COLO668 (cell line): ENCODE measurements around the gene BIRC7.

Experiments
- DNase-seq: peaks from one replicate; lab custom pipeline; 2025; ENCODE audit not compliant: unreplicated experiment; lab: John Stamatoyannopoulos, UW

Gene BIRC7

DNA sequence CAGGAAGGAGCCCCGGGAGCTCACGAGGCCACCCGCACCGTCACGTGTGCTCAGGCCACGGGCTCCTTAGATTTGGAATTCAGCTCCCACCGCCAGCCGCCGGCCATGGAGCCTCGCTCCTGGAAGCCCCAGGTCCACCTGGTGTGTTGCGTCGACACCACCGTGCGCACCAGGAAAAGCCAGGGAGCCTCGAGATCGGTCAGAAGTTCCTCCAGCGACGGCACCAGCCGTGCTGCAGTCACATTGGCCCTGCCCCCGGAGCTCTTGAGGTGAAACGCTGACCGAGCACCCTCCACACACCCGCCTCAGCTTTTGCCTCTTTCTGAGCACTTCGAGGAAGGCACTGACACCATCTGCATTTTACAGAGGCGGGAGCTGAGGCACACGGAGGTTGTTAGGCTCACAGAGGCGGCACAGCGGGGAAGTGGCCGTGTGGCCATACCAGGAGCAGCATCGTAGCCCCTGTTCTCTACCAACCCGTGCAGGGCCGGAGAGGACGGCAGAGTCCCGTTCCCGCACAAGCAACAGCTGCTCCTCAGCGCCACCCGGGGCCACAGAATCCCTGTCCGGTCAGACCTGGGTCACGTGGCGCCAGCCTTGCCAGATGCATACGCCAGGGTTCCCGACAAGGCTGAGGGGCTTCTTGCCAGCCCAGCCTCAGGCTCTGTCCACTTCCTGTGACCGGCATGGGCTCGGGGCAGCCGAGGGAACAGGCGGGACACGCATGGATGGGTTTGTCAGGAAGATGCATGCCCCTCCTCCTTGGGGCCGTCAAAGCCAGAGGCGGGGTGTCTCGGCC lies 11.0 kb downstream of the BIRC7 start:
- peak; percentile 56 for DNase-seq

DNA sequence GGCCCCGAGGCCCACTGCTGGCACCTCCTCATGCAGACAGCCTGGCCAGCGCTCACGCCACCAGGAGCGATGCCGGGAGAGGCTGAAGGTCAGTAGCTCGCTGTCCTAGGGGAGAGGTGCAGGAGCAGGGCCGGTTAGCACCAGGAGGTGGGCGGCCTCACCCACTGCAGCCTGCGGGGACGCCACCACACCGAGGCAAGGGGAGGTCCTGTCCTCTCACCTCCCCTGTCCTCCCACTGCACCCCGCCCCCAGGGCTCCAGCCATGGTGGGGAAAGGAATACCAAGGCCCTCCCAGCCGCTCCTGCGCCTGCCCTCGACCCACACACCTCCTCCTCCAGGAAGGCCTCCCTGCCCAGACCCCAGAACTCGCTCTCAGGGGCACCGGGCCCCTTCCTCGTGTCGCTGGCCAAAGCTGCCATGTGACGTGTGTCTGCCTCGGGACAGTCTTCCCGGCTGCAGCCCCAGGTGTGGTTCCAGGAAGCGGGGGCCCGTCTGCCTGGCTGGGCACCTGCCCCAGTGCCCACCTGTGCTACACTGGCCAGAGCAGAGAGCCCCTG lies 12.0 kb downstream of the BIRC7 start:
- DNase-seq: no peak

DNA sequence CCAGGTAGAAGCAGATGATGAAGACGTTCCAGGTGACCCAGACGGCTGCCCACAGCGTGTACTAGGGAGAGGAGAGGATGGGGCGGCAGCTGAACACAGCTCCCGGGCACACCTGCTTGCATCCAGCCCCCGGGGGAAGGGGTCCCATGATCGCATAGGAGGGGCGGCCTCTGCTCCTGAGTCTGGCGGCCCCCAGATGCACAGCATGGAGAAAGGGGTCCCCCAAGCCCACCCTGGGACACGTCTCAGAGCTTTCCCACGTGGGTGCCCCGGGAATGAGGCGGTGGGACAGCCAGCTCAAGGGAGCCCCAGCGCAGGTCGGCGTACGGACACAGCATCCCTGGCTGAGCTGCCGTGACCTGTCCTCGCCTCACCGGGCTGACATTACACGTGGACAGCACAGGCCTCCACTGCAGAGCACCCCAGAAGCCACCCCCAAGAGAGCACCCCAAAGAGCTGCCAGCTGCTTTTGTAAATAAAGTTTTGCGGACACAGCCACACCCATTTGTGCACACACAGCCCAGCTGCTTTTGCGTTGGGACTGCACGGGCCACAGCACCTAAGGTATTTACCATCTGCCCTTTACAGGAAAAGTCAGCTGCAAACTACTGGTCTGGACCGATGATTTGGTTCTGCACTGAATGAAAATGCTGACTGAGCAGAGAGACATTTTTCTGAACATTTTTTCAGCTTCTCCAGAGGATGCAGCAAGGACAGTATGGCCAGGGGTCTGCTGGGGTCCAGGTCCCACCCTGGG lies 13.3 kb downstream of the BIRC7 start:
- DNase-seq: peak; percentile 48

DNA sequence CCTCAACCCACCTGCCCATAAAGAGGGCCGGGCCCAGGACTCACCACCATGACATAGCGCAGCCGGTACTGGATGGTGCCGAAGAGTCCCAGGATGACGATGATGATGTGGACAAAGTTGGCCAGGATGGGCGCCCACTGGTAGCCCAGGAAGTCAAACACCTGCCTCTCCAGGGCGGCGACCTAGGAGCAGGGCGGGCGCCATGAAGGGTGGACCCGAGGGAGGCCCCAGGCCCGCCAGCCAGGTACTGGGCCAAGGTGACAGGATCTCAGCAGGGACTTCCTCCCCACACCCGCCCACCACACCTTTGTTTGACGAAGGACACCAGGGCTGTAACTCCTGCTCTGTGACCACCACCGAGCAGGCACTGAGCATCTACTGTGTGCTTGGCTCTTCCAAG lies 14.2 kb downstream of the BIRC7 start:
- no peak for DNase-seq

DNA sequence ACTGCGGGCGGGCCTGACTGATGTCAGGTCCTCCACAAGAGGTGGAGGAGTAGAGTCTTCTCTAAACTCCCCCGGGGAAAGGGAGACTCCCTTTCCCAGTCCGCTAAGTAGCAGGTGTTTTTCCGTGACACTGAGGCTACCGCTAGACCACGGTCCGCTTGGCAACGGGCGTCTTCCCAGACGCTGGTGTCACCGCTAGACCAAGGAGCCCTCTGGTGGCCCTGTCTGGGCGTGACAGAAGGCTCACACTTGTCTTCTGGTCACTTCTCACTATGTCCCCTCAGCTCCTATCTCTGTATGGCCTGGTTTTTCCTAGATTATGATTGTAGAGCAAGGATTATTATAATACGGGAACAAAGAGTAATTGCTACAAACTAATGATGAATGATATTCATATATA lies 15.6 kb downstream of the BIRC7 start:
- DNase-seq: peak; percentile 23

DNA sequence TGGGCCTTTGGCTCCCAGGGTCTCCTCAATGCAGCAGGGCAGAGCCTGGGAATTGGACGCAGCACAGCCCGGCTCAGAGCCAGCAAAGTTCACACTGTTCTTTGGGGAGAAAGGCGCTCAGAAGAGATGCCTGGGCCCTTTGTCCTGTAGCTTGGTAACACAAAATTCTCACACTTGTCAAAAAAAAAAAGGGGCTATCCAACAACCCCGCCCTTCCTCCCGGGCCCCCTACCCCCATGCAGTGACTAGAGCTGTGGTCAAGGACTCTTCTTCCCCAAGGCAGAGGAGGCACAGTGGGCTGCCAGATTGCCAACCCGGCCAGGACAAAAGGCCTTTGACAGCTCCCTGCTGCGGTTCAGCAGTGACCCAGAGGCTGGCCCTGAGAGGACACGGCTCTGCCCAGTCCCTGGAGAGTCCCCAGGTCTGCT lies 16.6 kb downstream of the BIRC7 start:
- no peak for DNase-seq

DNA sequence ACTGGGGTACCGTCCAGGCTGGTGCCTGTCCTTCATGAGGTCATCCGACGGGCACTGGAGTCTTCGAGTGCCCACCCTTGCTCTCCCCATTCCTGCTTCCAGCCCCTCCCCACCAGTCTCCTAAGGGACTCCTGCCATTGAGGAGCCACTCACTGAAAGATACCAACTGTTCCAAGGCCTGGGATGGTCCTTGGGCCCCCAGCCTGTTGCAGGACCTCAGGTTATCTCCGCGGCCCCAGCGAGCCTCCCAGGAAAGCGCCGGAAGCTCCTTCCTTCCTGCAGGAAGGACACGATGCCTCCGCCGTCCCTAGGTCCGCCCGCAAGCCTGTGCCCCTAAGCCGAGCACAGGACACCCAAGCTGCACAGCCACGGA lies 17.3 kb downstream of the BIRC7 start:
- no peak for DNase-seq

DNA sequence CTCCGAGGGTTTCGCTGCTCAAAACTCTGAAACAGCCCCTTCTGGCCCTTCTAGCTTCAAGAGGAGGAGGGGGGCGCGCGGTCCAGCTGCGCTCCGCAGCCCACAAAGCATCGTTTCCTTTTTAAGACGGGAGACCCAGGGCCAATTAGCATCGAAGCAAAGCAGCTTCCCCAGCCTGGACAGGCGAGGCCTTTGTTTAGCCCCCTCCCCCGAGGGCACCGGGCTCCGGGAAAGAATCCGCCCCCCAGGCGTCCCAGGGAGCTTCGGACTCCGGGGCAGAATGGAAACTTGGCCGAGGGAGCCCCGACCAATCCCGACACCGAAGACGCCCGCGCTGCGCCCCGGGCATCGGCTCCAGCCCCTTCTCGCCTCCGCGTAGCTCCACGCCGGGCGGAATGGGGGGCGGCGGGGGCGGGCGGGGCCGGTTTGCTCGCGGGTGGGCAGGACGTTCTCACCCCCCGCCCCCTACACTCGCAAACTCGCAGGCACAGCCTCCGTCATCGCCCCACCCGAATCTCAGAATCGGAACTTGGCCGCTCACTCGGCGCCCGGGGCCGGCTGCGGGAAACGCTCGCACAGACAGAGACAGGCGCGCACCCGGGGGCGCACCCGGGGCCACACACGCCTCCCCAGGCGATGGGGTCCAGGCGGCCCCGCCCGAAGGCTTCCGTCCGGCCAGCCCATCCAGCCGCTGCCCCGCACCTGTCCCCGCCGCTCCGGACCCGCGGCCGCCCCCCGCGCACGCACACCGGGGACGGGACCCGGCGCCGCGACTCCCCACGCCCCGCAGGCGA lies 17.9 kb downstream of the BIRC7 start:
- DNase-seq: no peak

DNA sequence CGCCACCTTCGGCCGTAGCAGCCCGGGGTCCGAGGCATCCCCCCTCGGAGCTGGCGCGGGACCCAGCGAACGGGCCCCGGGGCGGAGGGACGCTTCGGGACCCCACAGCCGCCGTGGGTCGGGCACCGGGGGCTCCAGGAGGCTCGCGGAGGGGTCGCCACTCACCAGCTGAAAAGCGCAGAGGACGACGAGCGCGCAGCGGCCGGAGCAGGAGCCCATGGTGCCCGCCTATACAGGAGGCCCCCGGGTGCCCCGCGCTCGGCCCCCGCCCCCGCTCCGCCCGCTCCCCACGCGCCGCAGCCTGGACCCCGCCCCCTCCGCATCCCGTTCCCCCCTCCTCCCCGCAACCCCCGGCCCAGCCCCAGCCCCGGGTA lies 18.5 kb downstream of the BIRC7 start, which contains the start of gene NKAIN4:
Gene NKAIN4 (minus strand): TSS at position 232 of the 374 bp plus-strand sequence. CDS start 13 bp downstream, at position 219.
- DNase-seq: no peak

DNA sequence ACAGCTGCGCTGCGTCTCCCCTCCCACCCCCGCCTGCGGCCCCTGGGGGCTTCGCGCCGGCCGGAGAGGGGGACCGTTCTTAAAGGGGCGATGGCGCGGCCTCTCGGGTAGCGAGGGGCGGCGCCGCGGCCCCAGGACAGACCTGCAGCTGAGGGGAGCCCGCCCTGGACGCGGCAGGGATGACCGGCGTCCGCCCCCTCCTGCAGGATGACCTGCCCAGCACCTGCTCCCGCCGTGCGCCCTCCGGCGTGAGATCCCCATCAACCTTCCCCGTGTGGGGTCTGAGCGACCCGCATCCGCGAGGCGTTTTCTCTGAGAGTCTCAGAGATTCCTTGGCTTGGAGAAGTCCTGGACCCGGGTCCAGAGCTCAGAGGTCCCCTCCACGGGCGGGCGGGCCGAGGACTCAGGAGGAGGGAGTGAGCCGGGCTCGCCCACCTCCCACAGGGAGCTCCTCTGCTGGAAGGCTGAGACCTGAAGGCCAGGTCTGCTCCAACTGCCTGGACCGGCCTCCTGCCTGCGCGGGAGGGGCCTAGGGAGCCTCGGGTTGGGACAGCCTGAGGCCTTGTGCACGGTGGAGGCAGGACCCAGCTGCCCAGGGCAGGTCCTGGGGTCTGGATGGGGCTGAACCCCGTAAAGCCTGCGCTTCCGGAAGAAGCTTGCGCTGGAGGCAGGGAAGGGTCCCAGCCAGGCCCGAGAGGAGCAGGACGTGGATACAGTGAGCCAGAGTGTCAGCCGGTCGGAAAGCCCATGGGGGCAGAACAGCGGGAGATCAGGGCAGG lies 19.1 kb downstream of the BIRC7 start:
- peak; percentile 25 for DNase-seq

DNA sequence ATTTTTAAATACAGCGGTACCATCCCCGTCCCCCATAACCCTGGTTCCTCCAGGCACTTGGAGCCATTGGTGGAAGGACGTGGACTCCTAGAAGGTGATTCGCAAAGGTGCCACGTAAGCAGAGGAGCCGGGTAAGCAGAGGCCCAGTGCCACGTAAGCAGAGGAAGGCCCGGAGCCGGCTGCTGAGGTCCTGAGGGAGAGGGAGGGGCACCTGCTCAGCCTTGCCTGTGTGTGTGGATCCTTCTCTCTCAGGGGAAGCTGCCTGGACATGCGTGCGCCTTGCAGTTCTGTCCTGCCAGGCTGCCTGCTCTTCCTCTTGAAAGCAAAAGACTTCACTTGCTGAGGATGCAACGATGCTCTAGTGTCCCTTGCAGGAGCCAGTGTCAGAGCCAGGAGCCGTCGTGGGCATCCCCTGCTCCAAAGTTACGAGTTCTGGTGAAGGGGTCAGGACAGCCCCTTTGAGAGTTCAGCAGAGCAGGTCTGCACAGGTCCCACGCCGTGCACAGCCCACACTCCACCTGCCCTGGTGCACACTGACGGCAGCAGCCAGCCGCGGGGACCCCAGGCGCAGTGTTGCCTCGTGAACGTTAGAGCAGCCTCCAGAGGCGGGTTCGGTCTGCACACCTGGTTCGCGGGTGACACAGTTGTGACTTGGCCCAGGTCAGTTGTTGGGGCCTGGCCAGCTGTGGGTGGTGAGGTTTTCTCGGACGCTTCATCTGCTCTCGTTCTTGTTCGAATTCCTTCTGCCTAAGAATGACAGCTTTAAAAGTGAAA lies 20.4 kb downstream of the BIRC7 start:
- peak; percentile 13 for DNase-seq

DNA sequence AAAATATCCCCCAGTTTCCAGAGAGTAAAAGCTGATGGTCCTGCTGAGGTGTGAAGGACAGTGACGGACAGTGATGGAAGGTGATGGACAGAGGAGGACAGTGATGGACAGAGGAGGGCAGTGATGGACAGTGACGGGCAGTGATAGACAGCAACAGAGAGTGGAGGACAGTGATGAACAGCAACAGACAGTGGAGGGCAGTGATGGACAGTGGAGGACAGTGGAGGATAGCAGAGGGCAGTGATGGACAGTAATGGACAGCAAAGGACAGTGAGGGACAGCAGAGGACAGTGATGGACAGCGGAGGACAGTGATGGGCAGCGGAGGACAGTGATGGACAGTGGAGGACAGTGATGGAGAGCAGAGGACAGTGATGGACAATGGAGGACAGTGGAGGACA lies 21.2 kb downstream of the BIRC7 start:
- no peak for DNase-seq

DNA sequence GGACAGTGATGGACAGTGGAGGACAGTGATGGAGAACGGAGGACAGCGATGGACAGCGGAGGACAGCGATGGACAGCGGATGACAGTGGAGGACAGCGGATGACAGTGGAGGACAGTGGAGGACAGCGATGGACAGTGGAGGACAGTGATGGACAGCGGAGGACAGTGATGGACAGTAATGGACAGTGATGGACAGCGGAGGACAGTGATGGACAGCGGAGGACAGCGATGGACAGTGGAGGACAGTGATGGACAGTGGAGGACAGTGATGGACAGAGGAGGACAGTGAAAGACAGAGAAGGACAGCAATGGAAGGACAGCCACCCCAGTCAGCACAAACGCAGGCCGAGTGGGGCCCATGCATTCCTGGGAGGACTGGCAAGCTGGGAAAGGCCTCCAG lies 21.9 kb downstream of the BIRC7 start:
- no peak for DNase-seq

DNA sequence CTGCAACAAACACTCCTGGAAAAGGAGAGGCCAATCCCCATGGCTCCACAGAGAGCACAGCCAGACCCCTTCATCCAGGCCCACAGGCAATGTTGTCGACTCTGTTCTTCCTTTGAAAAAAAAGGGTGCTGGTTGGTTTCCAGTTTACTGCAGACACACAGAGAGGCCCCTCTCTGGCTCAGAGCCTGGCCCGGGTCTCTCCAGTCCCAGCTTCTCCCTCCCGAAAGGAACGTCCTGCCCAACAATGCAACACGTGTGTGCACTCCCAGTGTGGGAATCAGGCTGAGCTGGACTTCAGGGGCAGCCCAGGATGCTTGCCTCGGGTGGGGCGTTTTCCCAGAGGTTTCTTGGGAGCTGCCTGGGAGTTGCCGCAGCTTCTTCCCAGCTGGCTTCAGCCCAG lies 23.1 kb downstream of the BIRC7 start:
- DNase-seq: no peak

DNA sequence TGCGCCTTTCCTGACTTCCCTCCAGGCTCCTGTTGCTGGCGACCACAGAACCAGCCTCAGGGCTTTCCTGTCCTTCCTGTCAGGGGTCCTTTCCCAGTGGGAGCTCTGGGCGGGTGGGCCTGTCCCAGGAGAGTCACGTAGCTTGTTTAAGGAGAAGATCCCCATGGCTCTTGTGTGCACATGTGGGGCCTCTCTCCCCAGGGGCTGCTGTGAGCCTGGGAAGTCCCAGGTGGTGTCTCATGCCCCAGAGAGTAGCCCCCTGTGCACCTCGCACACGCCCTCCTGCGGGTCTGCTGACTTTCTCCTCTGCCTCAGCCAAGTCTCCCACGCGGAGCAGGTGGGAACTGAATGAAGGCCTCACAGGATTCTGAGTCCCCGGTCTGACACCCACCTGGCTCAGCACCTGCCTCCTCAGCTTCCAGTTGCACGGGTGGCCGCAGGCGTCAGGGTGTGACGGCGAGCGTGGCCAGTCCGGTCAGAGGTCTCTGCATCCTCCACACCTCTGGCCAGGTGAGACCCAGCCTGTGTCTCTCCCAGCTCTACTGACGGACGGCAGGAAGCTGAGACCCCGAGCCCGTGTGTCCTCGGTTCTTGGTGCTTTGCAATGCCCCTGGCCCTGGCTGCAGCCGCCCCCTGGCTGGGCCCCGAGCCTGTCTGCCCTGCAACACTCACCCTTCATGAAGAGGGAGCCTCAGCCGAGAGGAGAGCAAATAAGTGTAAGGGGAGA lies 24.2 kb downstream of the BIRC7 start:
- DNase-seq: peak; percentile 28

DNA sequence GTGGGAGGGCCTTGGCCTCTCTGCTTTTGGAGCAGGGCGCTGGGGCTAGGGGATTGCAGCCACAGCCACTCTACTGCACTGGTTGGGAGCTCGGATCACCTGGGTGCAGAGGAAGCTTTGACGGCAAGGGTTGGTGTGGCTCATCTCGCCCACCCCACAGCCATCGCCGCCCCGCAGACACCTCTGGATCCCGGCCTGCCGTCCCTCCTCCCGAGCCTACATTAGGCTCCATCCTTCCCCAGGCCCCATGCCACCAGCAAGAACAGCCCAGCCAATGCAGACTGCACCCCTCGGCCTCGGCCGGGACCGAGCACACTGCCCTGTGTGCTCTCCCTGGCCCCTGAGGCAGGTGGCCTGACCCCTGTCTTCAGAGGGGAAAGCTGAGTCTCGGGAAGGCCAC lies 24.8 kb downstream of the BIRC7 start:
- DNase-seq: no peak

DNA sequence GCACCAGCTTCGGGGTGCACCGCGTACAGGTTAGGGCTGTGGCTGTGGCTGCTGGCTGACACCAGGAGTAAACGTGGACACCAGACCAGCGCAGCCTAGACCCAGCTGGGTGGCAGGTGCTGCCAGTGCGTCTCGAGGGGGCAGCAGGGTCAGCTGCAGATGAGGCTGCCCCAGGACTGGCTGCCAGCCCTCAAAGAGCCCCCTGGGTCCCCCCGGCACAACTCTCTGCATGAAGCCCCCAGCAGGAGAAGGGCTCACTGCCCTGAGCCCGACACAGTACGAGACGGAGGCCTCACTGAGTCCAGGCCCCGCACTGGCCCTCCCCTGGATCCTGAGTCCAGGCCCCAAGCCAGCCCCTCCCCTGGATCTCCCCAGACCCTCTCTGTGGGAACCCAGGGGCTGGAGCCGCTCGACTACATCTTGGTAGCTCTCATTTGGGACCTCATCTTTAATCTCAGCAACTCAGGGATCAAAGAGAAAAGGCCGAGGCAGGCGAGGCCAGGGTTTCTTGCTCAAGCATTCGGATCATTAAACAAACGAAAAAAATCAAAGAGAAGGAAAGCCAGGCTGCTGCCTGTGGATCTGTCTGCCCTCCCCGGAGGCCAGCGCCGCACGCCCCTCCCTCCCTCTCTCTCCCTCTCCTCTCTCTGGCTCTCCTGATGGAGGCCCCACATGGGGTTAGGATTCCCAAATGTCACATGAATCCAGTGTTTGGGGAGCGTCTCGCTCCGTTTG lies 25.5 kb downstream of the BIRC7 start:
- DNase-seq: no peak

DNA sequence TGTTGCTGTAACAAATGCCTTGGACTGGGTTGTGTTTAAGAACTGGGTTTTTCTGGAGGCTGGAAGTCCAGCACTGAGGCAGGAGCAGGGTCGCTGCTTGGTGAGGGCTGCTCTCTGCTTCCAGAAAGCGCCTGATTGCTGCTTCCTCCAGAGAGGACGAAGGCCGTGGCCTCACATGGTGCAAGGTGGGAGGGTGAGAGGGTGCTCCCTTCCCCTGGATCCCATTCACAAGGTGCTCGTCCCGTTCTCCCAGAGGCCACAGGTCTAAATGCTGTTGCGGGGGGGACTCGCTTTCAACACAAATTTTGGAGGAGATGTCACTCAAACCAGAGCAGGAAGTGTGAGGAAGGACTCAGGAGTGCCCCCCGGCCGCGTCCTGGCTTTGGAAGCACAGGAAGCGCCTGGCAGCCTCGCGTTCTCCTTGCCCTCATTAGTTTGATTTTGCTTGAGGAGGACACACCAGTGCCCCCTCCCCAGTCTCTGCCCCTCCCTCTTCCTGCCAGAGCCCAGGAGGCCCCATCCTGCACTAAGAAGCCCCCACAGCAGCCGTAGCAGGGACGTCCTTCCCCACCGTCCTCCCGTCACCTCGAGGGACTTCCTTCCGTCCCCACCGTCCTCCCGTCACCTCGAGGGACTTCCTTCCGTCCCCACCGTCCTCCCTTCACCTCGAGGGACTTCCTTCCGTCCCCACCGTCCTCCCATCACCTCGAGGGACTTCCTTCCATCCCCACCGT lies 26.3 kb downstream of the BIRC7 start:
- DNase-seq: no peak
